H1 (cell line): ENCODE measurements around the gene SCYGR4. TPM values are rescaled to one million over a fixed set of nuclear protein-coding genes. Genes with fewer than 3 reads are reported as not detected.

Experiments used
- BACH1 ChIP-seq: IDR thresholded peaks from 2 replicates; pipeline ENCODE4 v1.6.1; 2012; ENCODE audit warnings: low read length, improper control_type of control experiment
- EGR1 ChIP-seq: IDR thresholded peaks from 2 replicates; pipeline ENCODE4 v1.6.1; 2011; ENCODE audit warnings: low read depth, low read length, borderline replicate concordance
- NRF1 ChIP-seq: IDR thresholded peaks from 2 replicates; pipeline ENCODE4 v1.6.1; 2011; ENCODE audit warnings: mild to moderate bottlenecking, low read depth, low read length, improper control_type of control experiment
- polyA plus RNA-seq, 7 experiments: library from polyadenylated mRNA; depleted of rRNA in 3 of 7; stranded (reverse) in 5 of 7; unstranded in 2 of 7; fragments of >200 nt in 5 of 7; fragments of 200-250 nt in 2 of 7; gene quantifications; 1 replicate in 5 of 7; 2 replicates in 1 of 7; 4 replicates in 1 of 7; pipeline versions ENCODE4 v1.2.1 to v1.2.3, GENCODE V29; 2011 to 2013; ENCODE audit warnings: missing spikeins in 2 of 7, mixed read lengths in 2 of 7
- total RNA-seq: library from RNA; stranded (reverse); fragmentation: NEBNext Ultra II Directional; extraction: Animal tissue kit (Norgen Biotek cat#: 25700); gene quantifications from 2 replicates; pipeline ENCODE4 v1.2.1, GENCODE V29; 2021

The SCYGR4 gene
- total and polyA plus RNA-seq, 2 of the 8 experiments (the other 6 are each of a cell fraction or from before 2014, with no cell fraction given), result not detected

- TF ChIP-seq NRF1 (no peak), EGR1 (no peak), BACH1 (no peak)
These were observed 37.5 kb upstream of the SCYGR4 start (continued) for GRCh38 chr2:227579791-227580190.
